ENCODE data around the gene PTPRN2.
"Not testable (repeated sequence)": the region's sequence is repeated elsewhere in the genome, so short reads cannot be mapped to it uniquely, and the experiment has no call there.

The PTPRN2 gene

GRCh38 chr7:158278745-158279320 lies 308.8 kb downstream of the PTPRN2 start:
- DNase-seq (ENCODE audit: low read depth), result no peak

GRCh38 chr7:158277219-158278141 lies 310.1 kb downstream of the PTPRN2 start:
- DNase-seq (ENCODE audit: low read depth), result no peak

DNA sequence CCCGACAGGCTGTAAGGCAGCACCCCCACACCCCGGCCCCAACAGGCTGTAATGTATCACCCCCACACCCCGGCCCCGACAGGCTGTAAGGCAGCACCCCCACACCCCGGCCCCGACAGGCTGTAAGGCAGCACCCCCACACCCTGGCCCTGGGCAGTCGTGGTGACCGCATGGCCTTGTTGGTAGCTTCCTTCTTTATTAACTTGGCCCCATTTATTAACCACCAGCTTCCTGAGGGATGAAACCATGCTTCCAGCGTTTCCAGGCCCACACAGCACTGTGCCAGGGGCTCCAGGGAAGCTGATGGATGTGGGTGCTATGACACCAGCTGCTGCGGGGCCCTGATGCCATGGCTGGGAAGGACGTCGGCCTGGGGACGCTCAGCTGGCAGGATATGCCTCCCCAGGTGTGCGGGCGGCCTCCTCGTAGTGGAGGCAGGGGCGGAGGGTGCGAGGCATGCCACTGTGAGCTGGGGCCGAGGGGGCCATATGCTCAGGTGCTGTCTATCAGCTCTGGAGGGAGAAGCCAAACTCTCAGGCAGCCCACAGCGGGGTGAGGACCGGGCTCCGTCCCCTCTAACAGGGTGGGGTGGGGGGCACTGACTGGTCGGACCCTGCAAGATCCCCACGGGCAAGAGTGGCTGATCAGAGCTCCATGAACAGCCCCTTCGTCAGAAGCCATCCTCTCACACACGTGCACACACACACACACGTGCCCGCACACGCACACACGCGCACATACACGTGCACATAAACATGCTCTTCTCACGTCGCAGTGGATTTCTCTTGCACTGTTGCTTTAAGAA lies 311.0 kb downstream of the PTPRN2 start:
- no peak for DNase-seq (ENCODE audit: low read depth)

DNA sequence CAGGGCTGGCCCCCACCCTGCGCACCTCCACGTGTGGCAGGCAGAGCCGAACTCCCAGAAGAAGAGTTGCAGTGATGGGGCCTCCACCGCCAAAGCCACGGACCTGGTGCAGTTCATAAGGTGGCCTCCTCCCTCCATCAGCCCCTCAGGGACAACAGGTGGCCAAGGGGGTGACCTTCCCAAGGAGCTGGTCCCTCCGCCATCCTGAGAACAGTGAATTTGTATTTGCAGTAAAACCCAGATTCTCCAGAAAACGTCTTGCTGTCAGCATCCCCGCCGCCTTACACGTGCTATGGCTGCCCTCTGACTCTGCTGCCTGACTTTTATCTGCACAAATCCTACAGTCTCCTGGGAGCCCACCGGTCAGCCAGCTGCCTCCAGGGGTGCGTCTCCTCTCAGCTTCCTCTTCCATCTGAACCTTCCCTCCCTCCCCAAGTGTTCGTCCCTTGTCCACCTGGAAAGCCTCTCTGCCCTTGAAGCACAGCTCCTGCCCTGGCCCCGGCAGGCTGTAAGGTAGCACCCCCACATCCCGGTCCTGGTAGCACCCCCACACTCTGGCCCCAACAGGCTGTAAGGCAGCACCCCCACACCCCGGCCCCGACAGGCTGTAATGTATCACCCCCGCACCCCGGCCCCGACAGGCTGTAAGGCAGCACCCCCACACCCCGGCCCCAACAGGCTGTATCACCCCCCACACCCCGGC lies 311.8 kb downstream of the PTPRN2 start:
- DNase-seq (ENCODE audit: low read depth), result no peak

- DNase-seq (ENCODE audit: low read depth), result no peak
These were observed 312.6 kb downstream of the PTPRN2 start for GRCh38 chr7:158274996-158275395.

DNA sequence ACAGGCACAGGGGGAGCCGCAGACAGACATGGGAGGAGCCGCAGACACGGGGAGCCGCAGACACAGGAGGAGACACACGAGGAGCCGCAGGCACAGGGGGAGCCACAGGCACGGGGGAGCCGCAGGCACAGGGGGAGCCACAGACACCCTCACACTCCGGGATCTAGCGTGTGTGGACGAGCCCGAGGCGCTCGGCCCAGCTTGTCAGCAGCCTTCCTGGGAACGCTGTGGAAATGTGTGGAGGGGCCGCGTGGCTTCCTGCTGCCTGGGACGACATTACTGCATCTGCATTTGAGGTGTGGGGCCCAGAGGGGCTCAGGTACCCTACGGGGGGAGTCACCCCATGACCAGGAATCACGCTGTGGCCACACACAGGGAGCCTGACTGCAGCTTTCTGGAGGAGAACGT lies 313.2 kb downstream of the PTPRN2 start:
- no peak for DNase-seq (ENCODE audit: low read depth)

GRCh38 chr7:158273756-158274342 lies 313.8 kb downstream of the PTPRN2 start:
- DNase-seq (ENCODE audit: low read depth), result not testable (repeated sequence)

GRCh38 chr7:158273138-158273651 lies 314.4 kb downstream of the PTPRN2 start:
- DNase-seq (ENCODE audit: low read depth), result no peak

DNA sequence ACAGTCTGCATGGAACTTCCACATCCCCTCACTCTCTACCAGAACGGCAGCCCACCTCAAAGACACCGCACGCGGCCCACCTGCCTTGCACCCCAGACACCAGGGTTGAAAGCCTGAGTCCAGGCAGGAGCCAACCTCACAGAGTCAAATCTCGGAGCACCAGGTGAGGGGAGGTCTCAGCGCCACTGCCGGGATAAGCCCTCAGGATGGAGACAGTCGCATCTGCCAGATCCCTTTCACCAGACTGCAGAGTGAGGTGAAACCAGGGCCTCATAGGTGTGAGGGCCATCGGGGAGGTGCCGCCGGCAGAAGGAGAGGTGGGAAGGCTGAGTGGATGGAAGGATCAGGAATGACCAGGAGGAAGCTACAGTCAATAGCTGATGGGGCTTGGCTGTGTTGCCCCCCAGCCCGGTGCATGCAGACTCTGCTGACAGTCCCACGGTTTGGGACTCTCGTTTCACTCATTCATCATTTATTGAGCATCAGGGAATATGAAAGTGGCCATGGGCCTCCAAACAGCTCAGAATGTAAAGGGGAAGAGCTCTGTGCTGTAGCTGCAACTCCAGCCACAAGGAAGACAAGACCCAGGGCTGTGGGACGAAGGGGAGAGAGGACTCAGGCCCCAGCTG lies 315.0 kb downstream of the PTPRN2 start:
- DNase-seq (ENCODE audit: low read depth), result no peak

DNA sequence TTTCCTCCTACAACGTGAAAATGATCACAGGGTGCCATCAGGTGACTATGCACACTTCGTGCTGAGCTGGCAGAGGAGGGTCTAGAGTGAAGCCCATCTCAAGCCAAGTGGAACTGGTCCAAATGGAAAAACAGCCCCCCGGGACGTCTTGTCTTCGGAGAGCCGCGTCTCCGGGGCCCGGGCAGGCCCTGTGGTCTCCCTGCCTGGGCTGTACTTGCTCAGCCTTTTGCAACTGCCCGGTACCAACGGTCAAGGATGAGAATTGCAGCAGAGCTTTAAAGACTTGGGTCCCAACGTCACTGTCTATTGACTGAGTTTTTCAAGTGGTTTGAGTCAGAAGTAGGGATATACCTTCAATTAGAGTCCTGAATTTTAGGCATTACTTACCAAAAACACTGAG lies 315.5 kb downstream of the PTPRN2 start:
- no peak for DNase-seq (ENCODE audit: low read depth)

DNA sequence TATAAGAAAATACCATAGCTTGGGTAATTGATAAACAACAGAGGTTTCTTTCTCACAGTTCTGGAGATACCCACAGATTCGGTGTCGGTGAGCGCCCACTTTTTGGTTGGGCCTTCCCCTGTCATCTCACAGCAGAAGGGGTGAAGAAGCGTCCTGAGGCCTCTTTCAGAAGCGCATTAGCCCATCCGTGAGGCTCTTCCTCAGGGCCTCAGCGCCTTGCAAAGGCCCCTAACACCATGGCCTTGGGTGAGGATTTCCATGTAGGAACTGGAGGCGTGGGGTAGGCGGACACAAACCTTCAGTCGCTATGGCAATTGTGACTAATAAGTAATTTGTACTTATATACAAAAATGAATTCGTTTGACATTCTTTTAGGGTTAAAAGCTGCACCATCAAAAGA lies 316.0 kb downstream of the PTPRN2 start:
- no peak for DNase-seq (ENCODE audit: low read depth)

DNA sequence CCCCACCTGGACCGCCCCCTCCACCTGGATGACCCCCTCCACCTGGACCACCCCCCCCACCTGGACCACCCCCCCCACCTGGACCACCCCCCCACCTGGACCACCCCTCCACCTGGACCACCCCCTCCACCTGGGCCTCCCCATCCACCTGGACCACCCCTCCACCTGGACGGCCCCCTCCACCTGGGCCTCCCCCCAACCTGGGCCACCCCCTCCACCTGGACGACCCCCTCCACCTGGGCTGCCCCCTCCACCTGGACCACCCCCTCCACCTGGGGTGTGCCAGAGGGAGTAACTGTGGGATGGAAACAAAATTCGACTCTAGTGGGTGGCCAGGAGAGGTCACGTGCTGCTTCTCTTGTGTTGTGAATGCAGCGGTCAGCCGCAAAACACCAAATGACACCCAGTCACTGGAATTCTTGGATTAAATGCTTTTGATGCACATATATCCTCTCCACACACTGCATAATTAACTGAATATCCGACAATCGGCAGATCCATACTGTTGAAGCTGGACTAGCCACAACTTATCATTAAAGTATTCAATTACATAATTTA lies 316.7 kb downstream of the PTPRN2 start:
- DNase-seq (ENCODE audit: low read depth), result no peak

- no peak for DNase-seq (ENCODE audit: low read depth)
These were observed 317.4 kb downstream of the PTPRN2 start for GRCh38 chr7:158270106-158270775.

DNA sequence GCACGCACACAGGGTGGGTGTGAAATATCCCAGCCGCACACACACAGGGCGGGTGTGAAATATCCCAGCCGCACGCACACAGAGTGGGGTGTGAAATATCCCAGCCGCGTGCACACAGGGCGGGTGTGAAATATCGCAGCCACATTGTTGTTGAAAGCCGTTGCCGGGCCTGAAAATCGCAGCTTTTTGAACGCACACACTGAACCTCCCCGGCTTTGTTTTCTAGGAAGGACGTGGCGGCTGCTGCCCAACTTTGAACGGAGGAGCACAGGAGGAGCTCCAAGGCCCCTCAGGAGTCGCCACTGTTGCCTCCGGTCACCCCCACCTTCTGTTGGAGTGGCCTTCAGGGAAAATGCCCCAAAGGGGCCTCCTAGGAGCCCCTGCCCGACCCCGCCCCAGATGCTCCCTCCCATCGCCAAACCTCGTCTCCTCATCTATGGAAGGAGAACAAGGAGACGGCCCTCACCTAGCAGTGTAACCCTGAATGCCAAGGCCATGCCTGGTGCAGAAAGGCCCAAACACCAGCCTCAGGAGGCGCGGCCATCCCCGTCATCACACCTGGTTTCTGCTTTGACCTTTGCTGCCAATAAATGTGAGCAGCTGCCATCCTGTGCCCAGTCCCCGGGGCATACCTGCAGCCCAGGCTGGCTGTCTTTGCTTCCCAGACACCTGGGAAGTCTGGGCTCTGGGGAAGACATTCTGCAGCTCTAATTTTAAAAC lies 318.6 kb downstream of the PTPRN2 start:
- no peak for DNase-seq (ENCODE audit: low read depth)

GRCh38 chr7:158267742-158268435 lies 319.7 kb downstream of the PTPRN2 start:
- DNase-seq (ENCODE audit: low read depth), result no peak

GRCh38 chr7:158266817-158267741 lies 320.5 kb downstream of the PTPRN2 start:
- DNase-seq (ENCODE audit: low read depth), result no peak

GRCh38 chr7:158266426-158266816 lies 321.2 kb downstream of the PTPRN2 start:
- DNase-seq (ENCODE audit: low read depth), result no peak

DNA sequence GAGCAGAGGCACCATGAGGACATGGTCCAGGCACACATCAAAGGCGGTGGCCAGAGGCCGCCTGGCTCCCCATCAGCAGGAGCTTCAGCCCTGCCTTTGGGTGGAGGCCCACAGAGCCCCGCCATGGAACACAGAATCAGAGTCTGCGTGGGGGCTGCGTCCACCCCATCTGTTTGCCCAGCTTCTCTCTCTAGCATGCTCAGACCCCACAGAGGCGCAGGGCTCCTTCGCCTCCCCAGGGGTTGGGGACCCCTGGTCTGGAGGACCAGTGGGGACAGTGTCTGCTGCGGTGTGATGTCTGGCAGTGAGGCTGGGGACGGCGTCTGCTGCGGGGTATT lies 321.9 kb downstream of the PTPRN2 start:
- DNase-seq (ENCODE audit: low read depth), result no peak
